ENCODE measurements around the gene IL13RA1.

Gene IL13RA1

DNA sequence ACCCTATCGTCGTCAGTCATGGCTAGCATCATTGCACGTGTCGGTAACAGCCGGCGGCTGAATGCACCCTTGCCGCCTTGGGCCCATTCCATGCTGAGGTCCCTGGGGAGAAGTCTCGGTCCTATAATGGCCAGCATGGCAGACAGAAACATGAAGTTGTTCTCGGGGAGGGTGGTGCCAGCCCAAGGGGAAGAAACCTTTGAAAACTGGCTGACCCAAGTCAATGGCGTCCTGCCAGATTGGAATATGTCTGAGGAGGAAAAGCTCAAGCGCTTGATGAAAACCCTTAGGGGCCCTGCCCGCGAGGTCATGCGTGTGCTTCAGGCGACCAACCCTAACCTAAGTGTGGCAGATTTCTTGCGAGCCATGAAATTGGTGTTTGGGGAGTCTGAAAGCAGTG is 97.8 kb downstream of the IL13RA1 start:
- DNase-seq (no peak), ATAC-seq (replicated peaks) (no peak)

DNA sequence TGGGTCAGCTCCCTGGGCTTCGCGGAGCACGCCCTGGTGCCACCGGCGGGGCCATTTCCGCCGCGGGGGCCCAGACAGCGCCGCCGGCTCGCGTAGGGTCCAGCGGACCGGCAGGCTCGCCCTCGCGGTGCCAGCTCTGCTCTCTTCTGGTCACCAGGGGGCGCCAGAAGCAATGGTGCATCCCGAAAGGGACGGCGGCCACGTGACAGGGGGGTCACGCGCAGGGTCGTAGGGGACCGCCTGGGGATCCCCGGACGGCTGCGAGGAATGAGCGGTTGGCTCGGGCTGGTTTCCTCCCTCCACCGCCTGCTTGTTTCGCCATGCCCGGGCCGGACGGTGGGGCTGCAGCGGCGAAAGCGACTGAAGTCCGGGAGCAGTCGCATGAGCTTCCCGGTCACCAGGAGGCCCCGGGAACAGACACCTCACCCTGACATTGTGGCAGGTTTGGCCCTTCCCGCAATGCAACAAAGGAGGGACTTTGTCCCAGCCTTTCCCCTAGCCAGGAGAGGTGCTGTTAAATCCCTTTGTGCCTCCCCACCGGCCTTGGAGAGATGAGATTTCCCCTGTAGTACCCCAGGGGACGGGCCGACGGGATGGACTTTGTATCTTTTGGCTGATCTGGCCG is 112.0 kb downstream of the IL13RA1 start:
- Mint-ChIP-seq H3K4me3 (peak overlapping the region; percentile 8 to 51), H3K36me3 (ENCODE audit: insufficient read depth) (no peaks in the 10 kb centered on the region), H3K27me3 (peaks cover 9 to 13% of the 10 kb centered on the region in 2 donors), H3K9me3 (no peaks in the 10 kb centered on the region), H3K27ac (no peak overlapping the region), H3K4me1 (ENCODE audit: low read depth in 2 of 2) (no peaks in the 10 kb centered on the region)
- DNase-seq (peak; percentile 13 to 46 (median 42)), ATAC-seq (replicated peaks) (peak; percentile 73)

More for the DNA sequence above, 97.8 kb downstream of the IL13RA1 start:
- no peaks in the 10 kb centered on the region for H3K9me3 Mint-ChIP-seq
- no peaks in the 10 kb centered on the region for H3K36me3 Mint-ChIP-seq (ENCODE audit: insufficient read depth)
- no peak overlapping the region for H3K4me3 Mint-ChIP-seq
- peaks cover 6 to 12% of the 10 kb centered on the region in 2 donors for H3K4me1 Mint-ChIP-seq (ENCODE audit: low read depth in 2 of 2)
- peaks cover 56 to 60% of the 10 kb centered on the region in 2 donors for H3K27me3 Mint-ChIP-seq
- H3K27ac Mint-ChIP-seq = no peak overlapping the region
